Measurements from ENCODE around the gene AMPD2.

The AMPD2 gene

GRCh38 chr1:109617291-109617801, 2.3 kb upstream of the AMPD2 start:
- DNase-seq, result no peak

GRCh38 chr1:109618661-109619575, 719 bp upstream of the AMPD2 start:
- DNase-seq, result no peak

DNA sequence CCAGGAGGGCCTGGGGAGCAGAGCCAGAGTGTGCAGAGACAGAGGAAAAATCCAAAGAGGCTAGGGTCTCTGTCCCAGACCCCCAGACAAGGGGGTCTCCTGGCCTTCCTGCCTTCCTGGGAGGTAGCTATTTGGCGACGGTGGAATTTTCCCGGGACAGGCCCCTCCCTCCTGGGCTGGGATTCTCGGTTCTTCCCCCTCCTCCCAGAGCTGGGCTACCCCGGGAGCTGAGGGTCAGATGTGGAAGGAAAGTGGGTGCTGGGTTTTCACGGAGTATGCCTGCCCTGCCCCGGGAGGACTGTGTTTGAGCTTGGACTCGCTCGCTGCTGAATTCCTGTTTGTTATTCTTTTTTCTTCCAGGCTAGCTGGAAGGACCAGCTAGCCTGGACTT, 759 bp downstream of the AMPD2 start:
- peak; percentile 66 for DNase-seq

GRCh38 chr1:109620841-109621286, 1.2 kb downstream of the AMPD2 start:
- DNase-seq, result peak; percentile 85

DNA sequence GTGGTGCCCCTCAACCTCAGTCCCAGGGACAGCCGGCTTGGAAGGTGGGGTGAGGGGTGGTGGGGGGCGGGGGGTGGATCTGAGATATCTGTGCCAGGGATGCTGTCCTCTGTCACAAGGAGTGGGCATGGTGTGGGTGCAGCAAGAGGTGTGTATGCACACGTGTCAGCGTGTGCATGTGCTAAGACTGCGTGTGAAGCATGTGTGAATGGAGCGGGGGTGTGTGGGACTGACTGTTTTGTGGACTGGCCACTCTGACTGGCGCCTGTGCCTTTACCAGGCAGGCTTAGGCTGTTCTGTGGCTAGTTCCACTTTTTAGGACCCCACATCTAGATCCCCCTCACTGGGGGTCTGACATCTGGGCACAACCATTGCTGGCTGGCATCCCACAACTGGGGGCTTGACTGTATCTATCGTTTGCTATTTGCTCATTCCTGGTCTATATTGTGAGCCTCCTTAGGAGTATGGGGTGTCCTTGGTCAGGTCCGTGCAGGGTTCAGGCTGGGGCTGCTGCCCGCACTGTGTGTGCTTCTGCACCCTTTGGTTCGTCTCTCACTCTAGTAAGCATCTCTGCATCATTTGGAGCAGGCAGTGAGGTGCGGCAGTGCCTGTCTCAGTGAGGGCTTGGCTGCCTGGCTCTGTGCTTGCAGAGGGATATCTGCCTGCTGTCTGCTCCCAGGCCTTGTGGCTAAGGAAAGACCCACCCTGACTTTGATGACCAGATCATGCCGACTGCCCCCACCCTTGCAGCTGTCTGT, 1.9 kb downstream of the AMPD2 start:
- DNase-seq, result no peak

GRCh38 chr1:109622137-109622892, 2.7 kb downstream of the AMPD2 start:
- no peak for DNase-seq

DNA sequence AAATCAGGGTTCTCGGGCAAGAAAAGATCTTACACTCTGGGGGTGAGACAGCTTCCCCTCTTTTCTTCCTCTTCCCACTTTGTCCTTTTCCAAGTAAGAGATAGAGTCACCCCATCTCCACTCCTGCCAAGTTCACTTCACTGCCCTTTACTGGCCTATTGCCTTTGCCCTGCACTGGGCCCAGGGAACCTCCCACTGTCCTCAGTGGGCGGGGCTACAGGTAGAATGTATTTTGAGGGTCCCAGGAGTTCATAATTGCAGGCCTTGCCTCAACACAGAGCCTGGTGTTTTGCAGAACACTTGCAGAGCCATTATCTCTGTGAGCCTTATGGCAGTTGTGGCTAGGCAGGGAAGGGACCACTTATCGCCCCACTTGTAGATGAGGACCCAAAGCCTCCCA, 3.3 kb downstream of the AMPD2 start:
- DNase-seq, result no peak

GRCh38 chr1:109623601-109624161, 4.0 kb downstream of the AMPD2 start:
- DNase-seq, result no peak

GRCh38 chr1:109624201-109625010, 4.8 kb downstream of the AMPD2 start:
- DNase-seq, result no peak

DNA sequence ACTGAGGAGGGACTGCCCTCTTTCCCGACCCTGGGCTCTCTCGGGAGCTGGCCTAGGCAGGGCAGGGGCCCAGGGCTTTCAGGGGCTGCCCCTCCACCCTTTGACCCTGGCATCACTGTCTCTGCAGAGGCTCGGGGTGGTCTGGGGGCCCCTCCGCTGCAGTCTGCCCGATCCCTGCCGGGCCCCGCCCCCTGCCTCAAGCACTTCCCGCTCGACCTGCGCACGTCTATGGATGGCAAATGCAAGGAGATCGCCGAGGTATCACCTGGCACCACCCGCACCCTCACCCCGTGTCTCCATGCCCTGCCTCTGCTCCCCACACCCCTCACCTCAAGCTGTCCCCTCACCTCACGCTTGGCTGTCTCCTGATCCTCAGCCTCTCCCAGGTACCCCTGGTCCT, 5.5 kb downstream of the AMPD2 start:
- no peak for DNase-seq

GRCh38 chr1:109625601-109626560, 6.2 kb downstream of the AMPD2 start:
- DNase-seq, result no peak

- DNase-seq, result no peak
These were observed 7.2 kb downstream of the AMPD2 start for GRCh38 chr1:109626682-109627408.

GRCh38 chr1:109627692-109628399, 8.2 kb downstream of the AMPD2 start:
- DNase-seq, result no peak

GRCh38 chr1:109628540-109629321, 9.1 kb downstream of the AMPD2 start:
- DNase-seq, result peak; percentile 51

- no peak for DNase-seq
These were observed 9.9 kb downstream of the AMPD2 start for GRCh38 chr1:109629372-109630030.

DNA sequence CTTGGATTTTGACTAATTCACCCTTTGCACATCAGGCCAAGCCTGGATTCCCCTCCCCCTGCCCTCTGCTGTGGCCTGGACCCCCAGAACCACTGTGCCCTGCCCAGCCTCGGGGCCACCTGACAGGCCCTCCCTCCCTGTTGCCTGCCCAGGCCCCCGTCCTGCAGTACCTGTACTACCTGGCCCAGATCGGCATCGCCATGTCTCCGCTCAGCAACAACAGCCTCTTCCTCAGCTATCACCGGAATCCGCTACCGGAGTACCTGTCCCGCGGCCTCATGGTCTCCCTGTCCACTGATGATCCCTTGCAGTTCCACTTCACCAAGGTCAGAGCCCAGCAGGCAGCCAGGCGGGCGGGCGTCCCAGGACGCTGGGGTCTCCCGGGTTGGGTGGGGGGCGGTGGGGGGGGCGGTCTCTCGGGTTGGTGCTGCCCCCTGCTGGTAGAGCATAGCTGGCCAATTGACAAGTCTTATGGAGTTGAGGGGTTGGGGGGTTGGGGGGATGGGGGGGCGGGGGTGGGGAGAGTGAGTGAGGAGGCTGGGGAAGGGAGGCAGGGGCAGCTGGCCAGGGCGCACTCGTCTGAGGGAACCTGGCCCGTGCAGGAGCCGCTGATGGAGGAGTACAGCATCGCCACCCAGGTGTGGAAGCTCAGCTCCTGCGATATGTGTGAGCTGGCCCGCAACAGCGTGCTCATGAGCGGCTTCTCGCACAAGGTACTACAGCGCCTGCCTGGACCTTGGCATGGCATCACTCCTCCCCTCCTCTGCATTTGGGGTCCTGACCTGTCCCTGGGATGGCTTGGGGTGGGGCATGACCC, 10.7 kb downstream of the AMPD2 start:
- no peak for DNase-seq

Measured in T1000 (cell line).